HG03175 (cell line): ENCODE measurements around the gene ENDOV.

Experiments
- ATAC-seq: cut with Tn5 transposase; IDR thresholded peaks from one replicate; pipeline ENCODE4 v1.9.1; 2021; ENCODE audit warnings: mild to moderate bottlenecking, moderate library complexity; ENCODE audit not compliant: unreplicated experiment

Gene ENDOV

DNA sequence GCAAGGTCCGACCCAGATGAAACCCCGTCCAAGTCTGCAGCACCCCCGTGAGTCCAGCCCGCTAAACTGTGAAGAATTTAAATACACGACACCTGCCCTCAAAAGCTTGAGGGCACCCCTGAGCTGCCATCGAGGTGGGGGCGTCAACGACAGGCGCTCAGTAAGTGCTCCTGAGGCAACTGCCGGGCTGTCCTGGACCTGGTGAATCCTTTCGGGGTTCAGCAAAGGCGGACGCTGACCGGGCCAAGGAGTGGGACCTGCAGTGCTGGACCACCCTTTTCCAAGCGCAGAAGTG, 512 bp upstream of the ENDOV start:
- peak; percentile 8 for ATAC-seq

- no peak for ATAC-seq
These were observed 715 bp downstream of the ENDOV start for GRCh38 chr17:80415626-80416137.

GRCh38 chr17:80416260-80416939, 1.4 kb downstream of the ENDOV start:
- ATAC-seq, result no peak

GRCh38 chr17:80416940-80417293, 1.9 kb downstream of the ENDOV start:
- no peak for ATAC-seq

GRCh38 chr17:80418589-80418988, 3.6 kb downstream of the ENDOV start:
- ATAC-seq, result no peak

- no peak for ATAC-seq
These were observed 4.3 kb downstream of the ENDOV start for GRCh38 chr17:80419255-80419654.

DNA sequence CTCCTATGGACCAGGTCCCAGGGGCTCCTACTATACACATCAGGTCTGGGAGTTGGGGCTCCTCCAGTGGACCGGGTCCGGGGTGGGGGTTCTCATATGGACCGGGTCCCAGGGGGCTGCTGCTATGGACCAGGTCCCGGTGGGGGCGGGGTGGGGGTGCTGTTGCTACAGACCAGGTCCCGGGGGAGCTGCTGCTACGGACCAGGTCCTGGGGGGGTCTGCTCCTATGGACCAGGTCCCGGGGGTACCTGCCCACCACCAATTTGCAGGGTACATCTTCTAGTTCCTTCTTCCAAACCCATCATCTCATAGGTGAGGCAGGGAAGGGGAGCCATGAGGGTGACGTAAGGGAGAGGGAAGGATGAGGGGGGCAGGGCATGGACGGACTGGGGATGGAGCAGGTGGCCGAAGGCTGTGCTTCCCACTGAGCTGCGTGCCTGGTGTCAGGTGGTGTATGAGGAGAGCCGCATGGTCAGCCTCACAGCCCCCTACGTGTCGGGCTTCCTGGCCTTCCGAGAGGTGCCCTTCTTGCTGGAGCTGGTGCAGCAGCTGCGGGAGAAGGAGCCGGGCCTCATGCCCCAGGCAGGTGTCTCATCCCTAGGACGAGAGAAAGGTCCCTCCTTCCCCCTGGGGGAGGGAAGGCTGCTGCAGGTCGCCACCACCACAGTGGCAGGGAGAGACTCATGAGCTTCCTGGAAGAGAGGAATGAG, 6.6 kb downstream of the ENDOV start:
- no peak for ATAC-seq

DNA sequence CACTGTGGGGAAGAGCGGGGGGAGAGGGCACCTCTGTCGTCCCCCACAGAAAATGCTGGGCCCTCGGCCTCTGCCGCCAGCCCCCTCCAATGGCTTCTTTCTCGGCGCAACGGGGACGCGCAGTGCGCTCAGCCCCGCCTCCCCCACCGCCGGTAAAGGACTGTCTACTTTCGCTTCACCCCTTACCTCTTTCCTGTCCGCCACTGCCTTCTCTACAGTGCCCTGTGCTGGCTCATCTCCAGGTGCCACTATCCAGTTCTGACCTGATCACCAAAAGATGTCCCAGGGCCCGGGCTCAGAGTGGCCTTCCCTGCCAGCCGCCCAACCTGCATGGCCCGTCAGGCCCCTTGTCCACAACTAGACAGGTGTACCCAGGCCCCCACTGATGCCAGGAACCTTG, 7.3 kb downstream of the ENDOV start:
- ATAC-seq, result no peak

DNA sequence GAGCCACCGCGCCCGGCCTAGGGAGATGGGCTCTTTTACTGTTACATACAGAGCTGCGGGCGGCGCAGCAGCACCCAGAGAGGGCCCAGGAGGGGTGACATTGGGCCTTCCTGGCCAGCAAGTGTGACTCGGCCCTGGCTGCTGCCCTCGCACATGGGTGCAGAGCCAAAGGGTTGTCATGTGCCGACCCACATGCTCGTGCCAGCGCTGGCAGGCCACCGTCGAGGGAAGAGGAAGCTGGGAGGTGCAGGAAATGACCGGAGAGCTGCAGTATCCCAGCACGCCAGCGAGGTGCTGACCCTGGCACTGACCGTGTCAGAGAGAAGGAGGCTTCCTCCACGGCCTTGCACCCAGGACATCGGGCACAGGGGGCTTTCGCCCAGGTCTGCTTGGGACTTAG, 8.0 kb downstream of the ENDOV start:
- ATAC-seq, result no peak

GRCh38 chr17:80423536-80424225, 8.7 kb downstream of the ENDOV start:
- no peak for ATAC-seq

GRCh38 chr17:80424261-80424660, 9.3 kb downstream of the ENDOV start:
- no peak for ATAC-seq

DNA sequence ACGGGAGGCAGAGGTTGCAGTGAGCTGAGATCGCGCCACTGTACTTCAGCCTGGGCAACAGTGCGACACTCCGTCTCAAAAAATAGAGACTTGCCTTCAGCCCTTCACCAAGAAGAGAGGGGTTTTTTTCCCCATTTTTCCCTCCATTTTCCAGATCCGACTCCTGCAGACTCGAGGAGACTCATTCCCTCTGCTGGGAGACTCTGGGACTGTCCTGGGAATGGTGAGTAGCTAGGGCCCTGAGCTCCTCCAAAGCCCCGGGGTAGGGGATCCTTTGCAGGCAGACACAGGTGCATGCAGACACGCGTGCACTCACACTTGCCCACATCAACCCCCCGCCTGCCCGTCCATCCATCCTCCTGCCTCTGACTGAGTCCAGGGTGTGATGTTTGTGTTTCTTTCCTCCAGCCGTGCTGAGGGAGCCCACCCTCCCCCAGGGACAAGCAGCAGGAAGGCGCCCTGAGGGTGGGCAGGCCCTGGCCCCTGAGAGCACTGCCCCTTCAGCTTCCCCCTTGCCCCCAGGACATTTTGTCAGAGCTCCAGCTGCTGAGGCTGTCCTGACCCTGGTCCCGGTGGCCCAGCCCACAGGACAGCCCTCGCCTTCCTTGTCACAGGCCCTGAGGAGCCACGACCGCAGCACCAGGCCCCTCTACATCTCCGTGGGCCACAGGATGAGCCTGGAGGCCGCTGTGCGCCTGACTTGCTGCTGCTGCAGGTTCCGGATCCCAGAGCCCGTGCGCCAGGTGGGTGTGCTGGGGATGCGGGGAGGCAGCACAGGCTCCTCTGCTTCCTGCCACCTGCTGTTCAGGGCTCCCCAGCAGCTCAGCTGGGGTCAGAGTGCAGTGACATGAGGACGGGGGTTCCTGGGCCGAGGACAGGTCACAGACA, 10.2 kb downstream of the ENDOV start:
- ATAC-seq, result no peak

DNA sequence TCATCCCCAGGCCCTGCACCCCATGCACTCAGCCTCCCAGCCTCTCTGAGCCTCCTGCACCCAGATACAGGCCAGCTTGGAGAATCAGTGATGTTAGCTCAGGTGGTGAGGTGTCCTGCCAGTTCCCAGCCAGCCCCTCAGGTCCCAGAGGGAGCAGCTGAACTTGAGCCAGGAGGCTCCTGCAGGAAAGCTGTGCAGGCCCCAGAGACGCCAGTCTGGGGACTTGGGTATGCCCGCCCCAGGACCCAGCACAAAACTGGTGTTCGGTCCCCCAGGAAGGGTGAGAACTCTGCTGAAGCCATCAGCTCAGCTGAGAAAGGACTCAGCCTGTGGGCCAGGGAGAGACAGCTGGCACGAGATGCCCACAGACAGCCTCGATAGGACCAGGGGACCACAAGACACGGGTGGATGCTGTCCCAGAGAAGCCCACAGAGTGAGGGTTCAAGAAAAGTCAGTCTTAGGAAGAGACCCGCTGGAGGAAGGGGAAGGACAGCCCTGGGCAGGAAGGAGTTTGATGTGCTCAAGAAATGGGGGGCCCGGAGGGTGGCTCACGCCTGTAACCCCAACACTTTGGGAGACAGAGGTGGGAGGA, 11.0 kb downstream of the ENDOV start:
- ATAC-seq, result no peak

DNA sequence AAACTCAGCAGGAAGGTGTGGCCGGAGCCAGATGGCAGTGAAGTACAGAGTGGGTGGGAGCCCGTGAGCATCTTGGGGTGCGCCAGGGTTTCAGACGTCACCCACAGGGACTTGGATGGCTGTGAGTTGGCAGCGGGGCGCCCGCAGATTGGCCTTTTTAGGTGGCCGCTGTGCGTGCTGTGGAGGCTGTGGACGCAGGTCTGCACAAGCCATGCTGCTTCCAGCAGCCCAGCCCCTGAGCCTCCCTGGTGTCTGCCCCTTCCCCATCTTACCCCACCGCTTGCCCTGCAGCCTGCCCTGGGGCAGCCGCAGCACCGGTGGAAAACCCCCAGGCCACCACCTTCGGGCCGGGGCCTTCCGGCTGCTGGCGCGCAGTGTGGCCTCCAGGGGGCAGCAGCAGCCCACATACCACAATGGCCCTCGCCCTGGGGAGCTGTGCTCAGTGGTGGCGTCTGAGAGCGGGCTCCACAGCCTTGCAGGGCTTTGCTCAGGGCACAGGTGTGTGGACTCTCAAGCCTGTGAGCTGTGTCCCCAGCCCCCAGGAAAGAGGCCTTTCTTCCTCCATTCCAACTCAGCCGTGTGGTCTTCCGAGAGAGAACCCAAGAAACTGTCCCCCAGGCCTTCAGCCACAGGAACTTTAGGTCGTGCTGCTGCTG, 11.8 kb downstream of the ENDOV start:
- ATAC-seq, result no peak

- no peak for ATAC-seq
These were observed 12.7 kb downstream of the ENDOV start for GRCh38 chr17:80427366-80428282.

GRCh38 chr17:80428363-80428762, 13.4 kb downstream of the ENDOV start:
- ATAC-seq, result no peak

- ATAC-seq, result no peak
These were observed 13.8 kb downstream of the ENDOV start for GRCh38 chr17:80428796-80429195.

GRCh38 chr17:80429356-80430275, 14.6 kb downstream of the ENDOV start:
- ATAC-seq, result no peak
